ENCODE data around the gene CLDN9.

CLDN9 gene

GRCh38 chr16:3003582-3004270 lies 9.0 kb upstream of the CLDN9 start:
- Histone ChIP-seq H3K79me2 (peaks cover 2% of the 10 kb centered on the region), H3K36me3 (ENCODE audit: control insufficient read depth, insufficient read depth, low read length) (no peaks in the 10 kb centered on the region), H3K4me1 (peaks cover 6% of the 10 kb centered on the region), H3K4me2 (ENCODE audit: low read length) (no peak overlapping the region), H3K4me3 (ENCODE audit: low read depth, low read length) (peak overlapping the region; percentile 22), H3K27me3 (ENCODE audit: control insufficient read depth, insufficient read depth, low read length) (no peaks in the 10 kb centered on the region), H2AFZ (peak overlapping the region; percentile 81), H3K27ac (no peak overlapping the region), H3K9me3 (ENCODE audit: control insufficient read depth, low read length) (no peaks in the 10 kb centered on the region), H3K9ac (no peak overlapping the region)
- peak; percentile 88 for TF ChIP-seq CTCF (IDR thresholded peaks at IDR 0.05)

GRCh38 chr16:3004319-3004718 lies 8.4 kb upstream of the CLDN9 start:
- H3K4me1 ChIP-seq: peaks cover 12% of the 10 kb centered on the region
- no peak overlapping the region for H3K27ac ChIP-seq
- no peaks in the 10 kb centered on the region for H3K27me3 ChIP-seq (ENCODE audit: control insufficient read depth, insufficient read depth, low read length)
- H3K9me3 ChIP-seq (ENCODE audit: control insufficient read depth, low read length): no peaks in the 10 kb centered on the region
- H3K4me3 ChIP-seq (ENCODE audit: low read depth, low read length): no peak overlapping the region
- TF ChIP-seq CTCF (IDR thresholded peaks at IDR 0.05): no peak
- H3K9ac ChIP-seq: no peak overlapping the region
- no peaks in the 10 kb centered on the region for H3K36me3 ChIP-seq (ENCODE audit: control insufficient read depth, insufficient read depth, low read length)
- H2AFZ ChIP-seq: no peak overlapping the region
- no peak overlapping the region for H3K4me2 ChIP-seq (ENCODE audit: low read length)
- peaks cover 2% of the 10 kb centered on the region for H3K79me2 ChIP-seq

- Histone ChIP-seq H3K4me1 (peaks cover 17% of the 10 kb centered on the region), H2AFZ (peak overlapping the region; percentile 87), H3K9ac (no peak overlapping the region), H3K36me3 (ENCODE audit: control insufficient read depth, insufficient read depth, low read length) (no peaks in the 10 kb centered on the region), H3K4me2 (ENCODE audit: low read length) (peak overlapping the region; percentile 80), H3K9me3 (ENCODE audit: control insufficient read depth, low read length) (no peaks in the 10 kb centered on the region), H3K27ac (peak overlapping the region; percentile 93), H3K79me2 (peaks cover 2% of the 10 kb centered on the region), H3K27me3 (ENCODE audit: control insufficient read depth, insufficient read depth, low read length) (no peaks in the 10 kb centered on the region), H3K4me3 (ENCODE audit: low read depth, low read length) (peak overlapping the region; percentile 47)
- no peak for TF ChIP-seq CTCF (IDR thresholded peaks at IDR 0.05)
These were observed 7.9 kb upstream of the CLDN9 start for GRCh38 chr16:3004781-3005284.

- H3K4me2 ChIP-seq (ENCODE audit: low read length): no peak overlapping the region
- no peak overlapping the region for H3K4me3 ChIP-seq (ENCODE audit: low read depth, low read length)
- H3K9ac ChIP-seq: no peak overlapping the region
- no peak for TF ChIP-seq CTCF (IDR thresholded peaks at IDR 0.05)
- H2AFZ ChIP-seq: no peak overlapping the region
- no peaks in the 10 kb centered on the region for H3K9me3 ChIP-seq (ENCODE audit: control insufficient read depth, low read length)
- H3K4me1 ChIP-seq: peaks cover 35% of the 10 kb centered on the region
- H3K27me3 ChIP-seq (ENCODE audit: control insufficient read depth, insufficient read depth, low read length): no peaks in the 10 kb centered on the region
- H3K27ac ChIP-seq: no peak overlapping the region
- H3K36me3 ChIP-seq (ENCODE audit: control insufficient read depth, insufficient read depth, low read length): no peaks in the 10 kb centered on the region
- peaks cover 5% of the 10 kb centered on the region for H3K79me2 ChIP-seq
These were observed 5.4 kb upstream of the CLDN9 start for GRCh38 chr16:3007059-3007956.

Data from parathyroid adenoma (tissue), 2 donors.